ENCODE data around the gene MMRN1. TPM values are rescaled to one million over a fixed set of nuclear protein-coding genes. Genes with fewer than 3 reads are reported as not detected.

Gene MMRN1
- total and polyA plus RNA-seq, 10 donors: 0.15 to 6.5 (median 3.2) TPM

GRCh38 chr4:89871211-89871610, 23.4 kb upstream of the MMRN1 start:
- no peaks in the 10 kb centered on the region for H3K36me3 ChIP-seq
- 90 to 97% (median 95%) methylated on average over 1 of the region's 1 CpG for WGBS, 5 donors
- H3K27me3 ChIP-seq (replicated peaks in 1 of 7): no peaks in the 10 kb centered on the region
- DNase-seq: no peak
- H3K4me3 ChIP-seq: no peak overlapping the region
- intact Hi-C loops (cut with DNase I; ENCODE audit: low total_unique reads): no loop called here
- H3K27ac ChIP-seq: no peak overlapping the region
- H3K4me1 ChIP-seq: no peaks in the 10 kb centered on the region
- TF ChIP-seq POLR2A (IDR thresholded peaks at IDR 0.05): no peak
- TF ChIP-seq CTCF (IDR thresholded peaks at IDR 0.05 in 8 of 11, conservative IDR thresholded peaks at IDR 0.05 in 3 of 11): no peak
- no peak for TF ChIP-seq POLR2AphosphoS5 (IDR thresholded peaks at IDR 0.05)
- no peaks in the 10 kb centered on the region for H3K9me3 ChIP-seq

GRCh38 chr4:89876548-89876947, 18.1 kb upstream of the MMRN1 start:
- H3K27ac ChIP-seq: no peak overlapping the region
- 67 to 83% (median 80%) methylated on average over 3 of the region's 3 CpGs for WGBS, 5 donors
- no peaks in the 10 kb centered on the region for H3K27me3 ChIP-seq (replicated peaks in 1 of 7)
- TF ChIP-seq POLR2A (IDR thresholded peaks at IDR 0.05) (no peak), POLR2AphosphoS5 (IDR thresholded peaks at IDR 0.05) (no peak), CTCF (IDR thresholded peaks at IDR 0.05 in 8 of 11, conservative IDR thresholded peaks at IDR 0.05 in 3 of 11) (no peak)
- H3K4me1 ChIP-seq: no peaks in the 10 kb centered on the region
- no peak overlapping the region for H3K4me3 ChIP-seq
- intact Hi-C loops (cut with DNase I; ENCODE audit: low total_unique reads): no loop called here
- no peaks in the 10 kb centered on the region for H3K9me3 ChIP-seq
- DNase-seq: no peak
- H3K36me3 ChIP-seq: no peaks in the 10 kb centered on the region

GRCh38 chr4:89878611-89879010, 16.0 kb upstream of the MMRN1 start:
- WGBS, 5 donors: 22 to 81% (median 48%) methylated on average over 1 of the region's 1 CpG
- Histone ChIP-seq H3K4me1 (no peaks in the 10 kb centered on the region), H3K4me3 (no peak overlapping the region), H3K9me3 (no peaks in the 10 kb centered on the region), H3K36me3 (no peaks in the 10 kb centered on the region), H3K27me3 (replicated peaks in 1 of 7) (no peaks in the 10 kb centered on the region), H3K27ac (no peak overlapping the region)
- DNase-seq: no peak
- no peak for TF ChIP-seq POLR2A (IDR thresholded peaks at IDR 0.05)
- intact Hi-C loops (cut with DNase I; ENCODE audit: low total_unique reads): no loop called here

- H3K36me3 ChIP-seq: no peaks in the 10 kb centered on the region
- no peak overlapping the region for H3K27ac ChIP-seq
- H3K4me3 ChIP-seq: no peak overlapping the region
- no peaks in the 10 kb centered on the region for H3K27me3 ChIP-seq (replicated peaks in 1 of 7)
- H3K9me3 ChIP-seq: no peaks in the 10 kb centered on the region
- WGBS, 5 donors: 79 to 93% (median 88%) methylated on average over 4 of the region's 4 CpGs
- intact Hi-C loops (cut with DNase I; ENCODE audit: low total_unique reads): no loop called here
- no peak for DNase-seq
- TF ChIP-seq CTCF (IDR thresholded peaks at IDR 0.05 in 8 of 11, conservative IDR thresholded peaks at IDR 0.05 in 3 of 11) (no peak), POLR2AphosphoS5 (IDR thresholded peaks at IDR 0.05) (no peak), POLR2A (IDR thresholded peaks at IDR 0.05) (no peak)
- no peaks in the 10 kb centered on the region for H3K4me1 ChIP-seq
Measured at GRCh38 chr4:89879215-89879614, 15.4 kb upstream of the MMRN1 start.

- H3K27ac ChIP-seq: no peak overlapping the region
- peaks cover 0 to 4% (median 0%) of the 10 kb centered on the region in 7 donors for H3K27me3 ChIP-seq (replicated peaks in 1 of 7)
- intact Hi-C loops (cut with DNase I; ENCODE audit: low total_unique reads): no loop called here
- TF ChIP-seq POLR2AphosphoS5 (IDR thresholded peaks at IDR 0.05) (no peak), CTCF (IDR thresholded peaks at IDR 0.05 in 8 of 11, conservative IDR thresholded peaks at IDR 0.05 in 3 of 11) (no peak), POLR2A (IDR thresholded peaks at IDR 0.05) (no peak)
- DNase-seq: no peak
- no peaks in the 10 kb centered on the region for H3K36me3 ChIP-seq
- peaks cover 0 to 5% (median 2%) of the 10 kb centered on the region in 6 donors for H3K4me1 ChIP-seq
- peaks cover 0 to 6% (median 0%) of the 10 kb centered on the region in 8 donors for H3K9me3 ChIP-seq
- WGBS, 5 donors: 43 to 64% (median 56%) methylated on average over 9 of the region's 9 CpGs
- H3K4me3 ChIP-seq: no peak overlapping the region
Measured at GRCh38 chr4:89889289-89889688, 5.4 kb upstream of the MMRN1 start.
